ENCODE measurements around the gene GTF3C1. TPM values are rescaled to one million over a fixed set of nuclear protein-coding genes. Genes with fewer than 3 reads are reported as not detected.
A peak's percentile ranks its signal among the peaks of the same experiment; 100 is the strongest.

The GTF3C1 gene
- total RNA-seq, 1 donor from 2014 or later = 106 TPM

DNA sequence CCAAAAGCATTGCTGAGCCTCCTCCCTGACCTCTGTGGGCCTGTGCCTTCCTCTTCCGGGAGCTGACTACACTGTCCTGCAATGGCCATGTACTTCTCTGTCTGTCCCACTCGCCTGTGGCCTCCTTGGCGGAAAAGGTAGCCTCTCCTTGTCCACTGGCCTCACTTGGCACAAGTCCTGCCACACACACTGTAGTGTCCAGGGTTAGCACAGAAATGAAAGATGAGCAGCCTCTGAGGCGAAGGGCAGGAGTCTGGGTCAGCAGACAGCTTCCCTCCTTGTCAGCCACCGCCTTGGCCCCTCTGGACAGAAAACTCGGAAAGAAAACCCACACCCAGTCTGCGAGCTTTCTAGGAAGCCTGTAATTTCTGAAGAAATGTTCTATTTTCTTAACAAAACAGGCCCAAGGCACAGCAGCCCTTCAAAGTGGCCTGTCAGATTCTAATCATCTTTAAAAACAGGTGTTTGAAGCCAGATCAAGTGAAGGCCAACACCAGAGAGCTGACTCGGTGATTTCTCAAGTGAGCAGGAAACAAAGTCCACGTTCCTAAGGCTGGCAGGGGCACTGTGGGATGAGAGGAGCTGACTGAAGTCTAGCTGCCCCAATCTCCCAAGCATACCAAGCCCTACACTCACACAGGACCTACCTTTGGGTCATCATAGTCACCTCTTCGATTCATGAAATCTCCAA, 67.2 kb downstream of the GTF3C1 start:
- TF ChIP-seq, protein P1, sequence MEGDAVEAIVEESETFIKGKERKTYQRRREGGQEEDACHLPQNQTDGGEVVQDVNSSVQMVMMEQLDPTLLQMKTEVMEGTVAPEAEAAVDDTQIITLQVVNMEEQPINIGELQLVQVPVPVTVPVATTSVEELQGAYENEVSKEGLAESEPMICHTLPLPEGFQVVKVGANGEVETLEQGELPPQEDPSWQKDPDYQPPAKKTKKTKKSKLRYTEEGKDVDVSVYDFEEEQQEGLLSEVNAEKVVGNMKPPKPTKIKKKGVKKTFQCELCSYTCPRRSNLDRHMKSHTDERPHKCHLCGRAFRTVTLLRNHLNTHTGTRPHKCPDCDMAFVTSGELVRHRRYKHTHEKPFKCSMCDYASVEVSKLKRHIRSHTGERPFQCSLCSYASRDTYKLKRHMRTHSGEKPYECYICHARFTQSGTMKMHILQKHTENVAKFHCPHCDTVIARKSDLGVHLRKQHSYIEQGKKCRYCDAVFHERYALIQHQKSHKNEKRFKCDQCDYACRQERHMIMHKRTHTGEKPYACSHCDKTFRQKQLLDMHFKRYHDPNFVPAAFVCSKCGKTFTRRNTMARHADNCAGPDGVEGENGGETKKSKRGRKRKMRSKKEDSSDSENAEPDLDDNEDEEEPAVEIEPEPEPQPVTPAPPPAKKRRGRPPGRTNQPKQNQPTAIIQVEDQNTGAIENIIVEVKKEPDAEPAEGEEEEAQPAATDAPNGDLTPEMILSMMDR (IDR thresholded peaks at IDR 0.05; ENCODE audit: partially characterized antibody, unreplicated experiment) = no peak
- no peaks in the 10 kb centered on the region for H3K36me3 Mint-ChIP-seq (ENCODE audit: unreplicated experiment)
- DNase-seq = no peak
- no peak overlapping the region for H3K4me3 Mint-ChIP-seq (ENCODE audit: unreplicated experiment)
- peak overlapping the region; percentile 76 for H3K27ac Mint-ChIP-seq (ENCODE audit: unreplicated experiment)
- peaks cover 3% of the 10 kb centered on the region for H3K27me3 Mint-ChIP-seq (ENCODE audit: unreplicated experiment)
- no peaks in the 10 kb centered on the region for H3K4me1 Mint-ChIP-seq (ENCODE audit: low read depth, unreplicated experiment)
- H3K9me3 Mint-ChIP-seq (ENCODE audit: unreplicated experiment) = no peaks in the 10 kb centered on the region

DNA sequence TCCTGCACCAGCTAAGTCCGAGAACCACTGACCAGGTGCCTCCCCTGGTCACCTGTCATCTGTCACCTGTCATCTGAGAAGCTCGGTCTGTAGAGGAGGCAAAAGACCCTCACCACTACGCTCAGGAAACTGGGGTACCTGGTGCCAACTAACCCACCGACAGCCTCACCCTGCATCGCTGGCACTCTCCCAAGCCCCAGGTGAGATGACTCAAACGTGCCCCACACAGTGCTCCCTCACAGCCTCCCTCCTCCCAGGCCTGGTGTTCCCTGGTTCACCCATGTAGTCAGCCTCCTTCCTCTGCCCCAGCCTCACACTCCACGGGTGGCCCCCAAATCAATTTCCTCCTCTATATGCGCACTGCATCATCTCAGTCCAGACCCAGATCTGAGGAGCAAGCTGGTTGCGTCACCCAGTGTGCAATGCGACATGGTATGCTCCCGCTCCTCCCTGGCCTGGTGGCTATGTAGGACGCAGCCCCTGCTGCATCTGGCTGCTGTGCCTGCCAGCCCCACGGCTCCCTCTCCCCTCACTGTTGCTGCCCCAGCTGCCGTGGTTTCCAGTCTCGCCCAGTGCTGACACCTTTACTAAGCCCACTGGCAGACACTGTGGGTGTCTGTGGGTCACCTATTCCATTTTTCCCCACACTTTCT, 68.3 kb downstream of the GTF3C1 start:
- TF ChIP-seq, protein P1 (IDR thresholded peaks at IDR 0.05; ENCODE audit: partially characterized antibody, unreplicated experiment) = no peak
- no peak for DNase-seq
- H3K36me3 Mint-ChIP-seq (ENCODE audit: unreplicated experiment) = no peaks in the 10 kb centered on the region
- no peak overlapping the region for H3K27ac Mint-ChIP-seq (ENCODE audit: unreplicated experiment)
- no peaks in the 10 kb centered on the region for H3K4me1 Mint-ChIP-seq (ENCODE audit: low read depth, unreplicated experiment)
- no peaks in the 10 kb centered on the region for H3K9me3 Mint-ChIP-seq (ENCODE audit: unreplicated experiment)
- no peak overlapping the region for H3K4me3 Mint-ChIP-seq (ENCODE audit: unreplicated experiment)
- peaks cover 3% of the 10 kb centered on the region for H3K27me3 Mint-ChIP-seq (ENCODE audit: unreplicated experiment)

DNA sequence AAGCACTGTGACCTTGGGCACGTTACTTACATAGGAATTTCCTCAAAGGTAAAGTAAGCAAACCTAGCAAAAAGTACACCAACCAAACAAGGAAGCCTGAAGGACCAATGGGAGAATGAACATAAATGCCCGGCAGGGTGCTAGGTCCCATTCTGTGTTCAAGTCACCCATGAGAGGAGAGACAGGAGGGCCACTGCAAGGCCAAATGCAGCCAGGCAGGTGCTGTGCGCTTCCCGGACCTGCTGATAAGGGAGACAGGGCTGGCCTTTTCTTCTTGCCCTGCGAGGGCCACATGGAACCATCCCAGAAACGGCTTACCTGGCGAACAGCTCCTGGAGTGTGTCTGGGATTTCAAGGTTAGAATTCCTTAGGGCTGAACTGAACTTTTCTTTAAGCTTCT, 69.0 kb downstream of the GTF3C1 start:
- Mint-ChIP-seq H3K36me3 (ENCODE audit: unreplicated experiment) (no peaks in the 10 kb centered on the region), H3K27me3 (ENCODE audit: unreplicated experiment) (peaks cover 3% of the 10 kb centered on the region), H3K4me1 (ENCODE audit: low read depth, unreplicated experiment) (no peaks in the 10 kb centered on the region), H3K4me3 (ENCODE audit: unreplicated experiment) (no peak overlapping the region), H3K27ac (ENCODE audit: unreplicated experiment) (no peak overlapping the region), H3K9me3 (ENCODE audit: unreplicated experiment) (no peaks in the 10 kb centered on the region)
- TF ChIP-seq, protein P1 (IDR thresholded peaks at IDR 0.05; ENCODE audit: partially characterized antibody, unreplicated experiment) = no peak
- no peak for DNase-seq

DNA sequence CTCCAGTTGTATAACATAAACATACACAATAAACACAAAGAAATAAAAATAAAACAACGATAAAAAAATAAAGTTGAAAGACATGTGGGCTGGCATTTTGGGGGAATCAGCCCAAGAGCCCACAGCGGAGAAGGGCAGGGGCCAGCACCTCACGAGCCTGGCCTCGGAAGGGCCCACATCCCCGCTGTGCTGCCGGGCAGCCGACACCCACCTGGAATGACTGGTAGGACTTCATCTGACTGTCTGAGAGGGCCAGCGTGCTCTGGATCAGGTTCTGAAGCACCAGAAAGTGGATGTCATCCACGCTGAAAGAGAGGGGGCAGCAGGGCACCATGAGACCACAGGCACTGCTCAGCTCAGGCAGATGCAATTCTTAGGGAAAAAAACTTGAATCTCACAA, 73.5 kb downstream of the GTF3C1 start:
- DNase-seq = no peak
- no peak overlapping the region for H3K4me3 Mint-ChIP-seq (ENCODE audit: unreplicated experiment)
- H3K9me3 Mint-ChIP-seq (ENCODE audit: unreplicated experiment) = peaks cover 2% of the 10 kb centered on the region
- TF ChIP-seq, protein P1 (IDR thresholded peaks at IDR 0.05; ENCODE audit: partially characterized antibody, unreplicated experiment) = no peak
- H3K4me1 Mint-ChIP-seq (ENCODE audit: low read depth, unreplicated experiment) = no peaks in the 10 kb centered on the region
- peaks cover 4% of the 10 kb centered on the region for H3K27me3 Mint-ChIP-seq (ENCODE audit: unreplicated experiment)
- no peak overlapping the region for H3K27ac Mint-ChIP-seq (ENCODE audit: unreplicated experiment)
- H3K36me3 Mint-ChIP-seq (ENCODE audit: unreplicated experiment) = peaks cover 10% of the 10 kb centered on the region

DNA sequence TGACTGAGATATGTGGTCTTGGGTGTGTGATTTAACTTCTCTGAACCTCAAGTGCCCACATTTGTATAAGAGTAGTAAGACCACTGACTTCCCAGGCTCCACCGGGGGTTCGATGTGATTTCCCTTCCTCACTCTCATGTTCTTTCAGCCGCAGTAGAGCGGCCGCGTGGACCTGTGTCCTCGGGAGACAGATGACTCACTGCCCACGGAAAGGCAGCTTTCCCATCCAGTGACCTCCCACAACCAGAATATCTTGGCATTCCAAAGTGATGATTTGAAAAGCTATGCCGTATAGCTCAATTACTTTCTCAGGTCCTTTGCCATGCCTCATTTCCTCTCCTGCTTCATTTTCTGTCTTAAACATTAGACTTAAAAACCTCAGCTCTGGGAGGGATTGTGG, 74.2 kb downstream of the GTF3C1 start:
- no peak overlapping the region for H3K4me3 Mint-ChIP-seq (ENCODE audit: unreplicated experiment)
- TF ChIP-seq, protein P1 (IDR thresholded peaks at IDR 0.05; ENCODE audit: partially characterized antibody, unreplicated experiment) = no peak
- DNase-seq = no peak
- H3K4me1 Mint-ChIP-seq (ENCODE audit: low read depth, unreplicated experiment) = no peaks in the 10 kb centered on the region
- peaks cover 6% of the 10 kb centered on the region for H3K27me3 Mint-ChIP-seq (ENCODE audit: unreplicated experiment)
- H3K36me3 Mint-ChIP-seq (ENCODE audit: unreplicated experiment) = peaks cover 10% of the 10 kb centered on the region
- H3K9me3 Mint-ChIP-seq (ENCODE audit: unreplicated experiment) = peaks cover 2% of the 10 kb centered on the region
- no peak overlapping the region for H3K27ac Mint-ChIP-seq (ENCODE audit: unreplicated experiment)
